WI38 (cell line): Measurements from ENCODE around the gene KIF5C.

Experiments used
- H3K4me3 ChIP-seq: 2 replicates; pipeline ENCODE4 v1.5.1; 2011; ENCODE audit warnings: low read depth, mild to moderate bottlenecking, control low read depth, low read length
- CTCF ChIP-seq: IDR thresholded peaks from 2 replicates; pipeline ENCODE4 v1.5.1; 2012; ENCODE audit warnings: low read depth, mild to moderate bottlenecking, control low read depth, low read length

The KIF5C gene

GRCh38 chr2:148948868-148949267 lies 73.8 kb downstream of the KIF5C start:
- H3K4me3 ChIP-seq = no peak overlapping the region
- no peak for TF ChIP-seq CTCF

- H3K4me3 ChIP-seq = no peak overlapping the region
- no peak for TF ChIP-seq CTCF
These were observed 74.3 kb downstream of the KIF5C start for GRCh38 chr2:148949348-148949747.

GRCh38 chr2:148952621-148953020 lies 77.6 kb downstream of the KIF5C start:
- TF ChIP-seq CTCF = no peak

GRCh38 chr2:148953426-148953825 lies 78.4 kb downstream of the KIF5C start:
- TF ChIP-seq CTCF = no peak
- no peak overlapping the region for H3K4me3 ChIP-seq

More at GRCh38 chr2:148952621-148953020, 77.6 kb downstream of the KIF5C start:
- no peak overlapping the region for H3K4me3 ChIP-seq

- TF ChIP-seq CTCF = no peak
- no peak overlapping the region for H3K4me3 ChIP-seq
These were observed 79.5 kb downstream of the KIF5C start for GRCh38 chr2:148954536-148954935.

- no peak for TF ChIP-seq CTCF
- no peak overlapping the region for H3K4me3 ChIP-seq
These were observed 80.8 kb downstream of the KIF5C start for GRCh38 chr2:148955798-148956197.

GRCh38 chr2:148957023-148957422 lies 82.0 kb downstream of the KIF5C start:
- no peak for TF ChIP-seq CTCF
- no peak overlapping the region for H3K4me3 ChIP-seq
